Esophagus squamous epithelium (tissue), 5 donors: ENCODE results near the gene SPAG8. TPM values are rescaled to one million over a fixed set of nuclear protein-coding genes. Genes with fewer than 3 reads are reported as not detected.

Source experiments
- DNase-seq: peaks from one replicate; lab custom pipeline; 2025; lab: John Stamatoyannopoulos, UW
- H3K27ac ChIP-seq, 4 donors: fragments of 200-600 bp; sonication (generic); one replicate each; pipeline ENCODE4 v1.5.1; 2016 to 2019; ENCODE audit warnings: mild to moderate bottlenecking in 1 of 4
- H3K27me3 ChIP-seq, 4 donors: fragments of 200-600 bp; sonication (generic); 1 replicate in 3 of 4; 2 replicates in 1 of 4; pipeline versions ENCODE4 v1.5.1 to v1.6.0; 2017 to 2021; ENCODE audit warnings: antibody characterized with exemption in 1 of 4
- H3K36me3 ChIP-seq, 3 donors: fragments of 200-600 bp; sonication (generic); one replicate each; pipeline ENCODE4 v1.5.1; 2016 to 2019
- H3K4me1 ChIP-seq, 3 donors: fragments of 200-600 bp; sonication (generic); one replicate each; pipeline ENCODE4 v1.5.1; 2017 to 2019
- H3K4me3 ChIP-seq, 4 donors: fragments of 200-600 bp; sonication (generic); 1 replicate in 3 of 4; 2 replicates in 1 of 4; pipeline ENCODE4 v1.5.1; 2016 to 2019; ENCODE audit warnings: mild to moderate bottlenecking in 2 of 4, moderate library complexity in 1 of 4
- H3K9me3 ChIP-seq, 3 donors: fragments of 200-600 bp; sonication (generic); one replicate each; pipeline ENCODE4 v1.5.1; 2016 to 2019
- CTCF ChIP-seq, 6 experiments: fragments of 450-650 bp in 4 of 6; fragments of 200-600 bp in 2 of 6; sonication (generic) in 2 of 6; IDR thresholded peaks; one replicate each; pipeline ENCODE4 v1.5.1; 2016 to 2019; ENCODE audit warnings: antibody characterized with exemption in 6 of 6, mild to moderate bottlenecking in 4 of 6, moderate library complexity in 4 of 6
- POLR2A ChIP-seq, 4 donors: fragments of 450-650 bp; IDR thresholded peaks; one replicate each; pipeline ENCODE4 v1.6.1; 2017; ENCODE audit warnings: antibody characterized with exemption in 4 of 4, mild to moderate bottlenecking in 4 of 4, moderate library complexity in 3 of 4
- WGBS, 2 donors: methylation state at CpG; one replicate each; pipeline ENCODE4 v1.1.5; 2018; 5-methylcytosine and 5-hydroxymethylcytosine counted together
- intact Hi-C: fragments of 100-400 bp; cut with DNase I; formaldehyde crosslinking; loops from one replicate; pipeline ENCODE4 v1.15.0; 2022
- total RNA-seq, 4 donors: library from RNA; depleted of rRNA; stranded (reverse); fragments of >200 nt; gene quantifications; one replicate each; pipeline ENCODE4 v1.1.0, GENCODE V29; 2016
- donor health status: DM: yes; HTN: yes; CAD: no.

SPAG8 gene
- total RNA-seq, 4 donors from 2014 or later, result not detected

- peaks cover 0 to 11% (median 0%) of the 10 kb centered on the region in 3 donors for H3K36me3 ChIP-seq
- H3K9me3 ChIP-seq, result no peaks in the 10 kb centered on the region
- H3K4me1 ChIP-seq, result peaks cover 0 to 4% (median 0%) of the 10 kb centered on the region in 3 donors
- H3K27me3 ChIP-seq, result peaks cover 0 to 79% (median 0%) of the 10 kb centered on the region in 4 donors
- TF ChIP-seq POLR2A (IDR thresholded peaks at IDR 0.05) (no peak), CTCF (IDR thresholded peaks at IDR 0.05) (no peak)
- DNase-seq, result no peak
- H3K27ac ChIP-seq, result no peak overlapping the region
- intact Hi-C loops, result no loop called here
- no peak overlapping the region for H3K4me3 ChIP-seq
- 84 to 89% methylated on average over 11 to 16 of the region's 25 CpGs for WGBS, 2 donors
Measured at GRCh38 chr9:35852876-35853865, 41.1 kb upstream of the SPAG8 start.

- TF ChIP-seq CTCF (IDR thresholded peaks at IDR 0.05) (no peak), POLR2A (IDR thresholded peaks at IDR 0.05) (no peak)
- Histone ChIP-seq H3K36me3 (peaks cover 0 to 11% (median 0%) of the 10 kb centered on the region in 3 donors), H3K4me1 (peaks cover 0 to 12% (median 6%) of the 10 kb centered on the region in 3 donors), H3K4me3 (no peak overlapping the region), H3K9me3 (no peaks in the 10 kb centered on the region), H3K27me3 (peaks cover 0 to 86% (median 0%) of the 10 kb centered on the region in 4 donors), H3K27ac (no peak overlapping the region)
- no peak for DNase-seq
- intact Hi-C loops, result no loop called here
- 86 to 95% methylated on average over 1 to 2 of the region's 2 CpGs for WGBS, 2 donors
Measured at GRCh38 chr9:35852267-35852815, 40.3 kb upstream of the SPAG8 start.

- Histone ChIP-seq H3K4me1 (peaks cover 30 to 54% (median 33%) of the 10 kb centered on the region in 3 donors), H3K27me3 (peaks cover 0 to 70% (median 0%) of the 10 kb centered on the region in 4 donors), H3K36me3 (peaks cover 0 to 16% (median 0%) of the 10 kb centered on the region in 3 donors), H3K4me3 (no peak overlapping the region), H3K27ac (peak overlapping the region in 3 of 4 donors; percentile 26 to 67 (median 45)), H3K9me3 (no peaks in the 10 kb centered on the region)
- no peak for TF ChIP-seq POLR2A (IDR thresholded peaks at IDR 0.05)
- no peak for TF ChIP-seq CTCF (IDR thresholded peaks at IDR 0.05)
- intact Hi-C loops, result no loop called here
- WGBS, 2 donors, result 36 to 39% methylated on average over 4 of the region's 4 CpGs
- no peak for DNase-seq
Measured at GRCh38 chr9:35847792-35848572, 35.9 kb upstream of the SPAG8 start.

- peaks cover 0 to 71% (median 0%) of the 10 kb centered on the region in 4 donors for H3K27me3 ChIP-seq
- WGBS, 2 donors, result 56 to 84% methylated on average over 22 to 39 of the region's 53 CpGs
- peaks cover 30 to 62% (median 33%) of the 10 kb centered on the region in 3 donors for H3K4me1 ChIP-seq
- no peak for DNase-seq
- no peaks in the 10 kb centered on the region for H3K9me3 ChIP-seq
- intact Hi-C loops, result no loop called here
- no peak overlapping the region for H3K4me3 ChIP-seq
- H3K36me3 ChIP-seq, result peaks cover 0 to 10% (median 0%) of the 10 kb centered on the region in 3 donors
- peak overlapping the region in 3 of 4 donors; percentile 65 to 80 (median 75) for H3K27ac ChIP-seq
- TF ChIP-seq POLR2A (IDR thresholded peaks at IDR 0.05) (no peak), CTCF (IDR thresholded peaks at IDR 0.05) (no peak)
Measured at GRCh38 chr9:35845824-35846771, 34.0 kb upstream of the SPAG8 start.
